Memory B cell (primary cell): Measurements from ENCODE around the gene SLC36A1.
A peak's percentile ranks its signal among the peaks of the same experiment; 100 is the strongest.
"Not testable (repeated sequence)": the region's sequence is repeated elsewhere in the genome, so short reads cannot be mapped to it uniquely, and the experiment has no call there.

Source experiments
- ATAC-seq: fragments of 150-1000 bp; cut with Tn5 transposase; 2 replicates; pipeline ENCODE4 v1.10.0; 2021; ENCODE audit warnings: low read depth, mild to moderate bottlenecking, moderate library complexity
- DNase-seq, 2 donors: peaks; one replicate each; pipeline ENCODE4 v3.0.0; 2022; ENCODE audit warnings: low spot score in 2 of 2
- H3K27ac Mint-ChIP-seq: one replicate; pipeline ENCODE4 v1.8.0; 2022; ENCODE audit warnings: mild to moderate bottlenecking, moderate library complexity, mixed read lengths
- H3K27me3 Mint-ChIP-seq: one replicate; pipeline ENCODE4 v1.8.0; 2022; ENCODE audit warnings: mixed read lengths
- H3K36me3 Mint-ChIP-seq: one replicate; pipeline ENCODE4 v1.8.0; 2022; ENCODE audit warnings: mild to moderate bottlenecking, mixed read lengths
- H3K4me1 Mint-ChIP-seq: one replicate; pipeline ENCODE4 v1.8.0; 2022; ENCODE audit warnings: mixed read lengths
- H3K4me3 Mint-ChIP-seq: one replicate; pipeline ENCODE4 v1.8.0; 2022; ENCODE audit warnings: mild to moderate bottlenecking, moderate library complexity, mixed read lengths
- H3K9me3 Mint-ChIP-seq: one replicate; pipeline ENCODE4 v1.8.0; 2022; ENCODE audit warnings: mixed read lengths

SLC36A1 gene

DNA sequence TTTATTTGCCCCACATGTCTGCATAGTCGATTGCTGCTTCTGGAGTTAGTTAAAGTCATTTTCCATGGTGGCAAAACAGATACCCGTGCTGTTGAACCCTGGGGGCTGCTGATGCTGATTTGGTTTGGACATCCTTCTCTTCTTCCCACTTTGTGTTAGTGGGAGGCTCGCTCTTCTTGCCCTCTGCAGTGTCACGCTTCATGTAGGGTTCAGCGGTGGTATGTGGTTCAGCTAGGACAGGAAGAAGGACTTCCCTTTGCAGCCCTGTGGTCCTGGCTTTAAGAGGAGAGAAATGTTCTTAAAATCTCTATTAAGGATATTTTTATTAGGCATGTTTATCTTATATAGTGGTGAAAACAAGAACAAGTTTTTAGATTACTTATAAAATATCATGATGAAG is 36.2 kb downstream of the SLC36A1 start:
- Mint-ChIP-seq H3K9me3 (no peaks in the 10 kb centered on the region), H3K4me1 (no peaks in the 10 kb centered on the region), H3K36me3 (peaks cover 39% of the 10 kb centered on the region), H3K27ac (peak overlapping the region; percentile 75), H3K4me3 (no peak overlapping the region), H3K27me3 (no peaks in the 10 kb centered on the region)
- DNase-seq: no peak
- ATAC-seq: no peak

GRCh38 chr5:151487544-151487943 is 40.1 kb downstream of the SLC36A1 start:
- DNase-seq (no peak), ATAC-seq (no peak)
- no peaks in the 10 kb centered on the region for H3K9me3 Mint-ChIP-seq
- no peaks in the 10 kb centered on the region for H3K4me1 Mint-ChIP-seq
- no peak overlapping the region for H3K4me3 Mint-ChIP-seq
- no peaks in the 10 kb centered on the region for H3K27me3 Mint-ChIP-seq
- peaks cover 30% of the 10 kb centered on the region for H3K36me3 Mint-ChIP-seq
- H3K27ac Mint-ChIP-seq: no peak overlapping the region

GRCh38 chr5:151490627-151491026 is 43.2 kb downstream of the SLC36A1 start:
- DNase-seq: no peak
- no peaks in the 10 kb centered on the region for H3K9me3 Mint-ChIP-seq
- ATAC-seq: no peak
- H3K36me3 Mint-ChIP-seq: peaks cover 29% of the 10 kb centered on the region
- no peak overlapping the region for H3K27ac Mint-ChIP-seq
- no peak overlapping the region for H3K4me3 Mint-ChIP-seq
- H3K27me3 Mint-ChIP-seq: no peaks in the 10 kb centered on the region
- no peaks in the 10 kb centered on the region for H3K4me1 Mint-ChIP-seq

DNA sequence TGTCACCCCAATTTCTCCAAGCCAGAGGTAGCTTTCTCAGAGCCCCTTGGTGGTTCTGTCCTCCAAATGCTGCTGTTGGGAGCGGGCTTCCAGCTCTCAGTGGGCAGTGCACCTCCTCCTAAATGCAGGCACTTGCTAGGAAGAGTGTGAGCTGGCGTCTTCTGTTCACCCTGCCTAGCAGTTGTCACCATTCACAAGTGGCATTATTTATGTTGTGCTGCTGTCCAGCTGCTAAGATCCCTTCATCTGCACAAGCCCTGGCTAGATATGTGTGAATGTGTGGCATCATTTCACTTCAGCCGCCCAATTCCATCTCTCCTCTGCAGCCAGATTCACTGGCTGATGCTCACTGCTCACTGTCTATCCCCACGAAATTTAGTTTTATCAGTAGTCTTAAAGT is 43.7 kb downstream of the SLC36A1 start:
- DNase-seq (no peak), ATAC-seq (no peak)
- H3K36me3 Mint-ChIP-seq: peaks cover 26% of the 10 kb centered on the region
- H3K4me1 Mint-ChIP-seq: no peaks in the 10 kb centered on the region
- no peaks in the 10 kb centered on the region for H3K27me3 Mint-ChIP-seq
- H3K27ac Mint-ChIP-seq: no peak overlapping the region
- no peaks in the 10 kb centered on the region for H3K9me3 Mint-ChIP-seq
- H3K4me3 Mint-ChIP-seq: no peak overlapping the region

DNA sequence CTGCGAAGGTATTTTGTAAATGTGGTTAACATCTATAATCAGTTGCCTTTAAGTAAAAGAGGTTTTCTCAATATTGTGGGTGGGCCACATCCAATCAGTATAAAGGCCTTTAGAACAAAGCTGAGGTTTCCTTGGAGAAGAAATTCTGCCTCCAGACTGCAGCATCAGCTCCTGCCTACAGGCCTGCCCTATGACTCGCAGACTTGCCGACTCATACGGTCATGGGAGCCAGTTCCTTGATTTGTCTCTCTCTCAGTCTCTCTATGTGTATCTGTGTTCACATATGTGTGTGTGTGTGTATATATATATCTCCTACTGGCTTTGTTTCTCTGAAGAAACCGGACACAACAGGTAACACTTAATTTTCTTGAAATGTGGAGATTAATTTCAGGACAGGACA is 45.3 kb downstream of the SLC36A1 start:
- Mint-ChIP-seq H3K36me3 (peaks cover 23% of the 10 kb centered on the region), H3K4me1 (no peaks in the 10 kb centered on the region), H3K9me3 (no peaks in the 10 kb centered on the region), H3K27me3 (no peaks in the 10 kb centered on the region), H3K4me3 (no peak overlapping the region), H3K27ac (no peak overlapping the region)
- no peak for ATAC-seq
- DNase-seq: no peak

DNA sequence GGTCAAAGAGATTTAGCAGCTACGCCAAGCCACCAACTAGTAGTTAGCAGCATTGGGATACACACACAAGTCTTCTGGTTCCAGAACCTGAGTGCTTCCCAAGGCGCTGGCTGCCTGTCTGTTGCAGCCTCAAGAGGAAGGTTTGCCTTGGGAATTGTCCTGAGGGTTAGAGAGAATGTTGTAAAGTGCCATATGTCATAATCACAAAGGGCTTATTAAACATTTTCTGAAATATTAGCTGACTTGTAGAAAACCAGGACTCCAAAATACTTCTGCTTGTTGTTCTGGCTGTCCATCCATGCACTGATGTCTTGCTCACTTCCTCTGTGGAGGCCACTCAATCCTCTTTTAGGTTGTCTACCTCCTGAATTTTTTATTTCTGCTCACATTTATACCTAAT is 46.3 kb downstream of the SLC36A1 start:
- Mint-ChIP-seq H3K4me1 (peaks cover 3% of the 10 kb centered on the region), H3K9me3 (no peaks in the 10 kb centered on the region), H3K27ac (no peak overlapping the region)

DNA sequence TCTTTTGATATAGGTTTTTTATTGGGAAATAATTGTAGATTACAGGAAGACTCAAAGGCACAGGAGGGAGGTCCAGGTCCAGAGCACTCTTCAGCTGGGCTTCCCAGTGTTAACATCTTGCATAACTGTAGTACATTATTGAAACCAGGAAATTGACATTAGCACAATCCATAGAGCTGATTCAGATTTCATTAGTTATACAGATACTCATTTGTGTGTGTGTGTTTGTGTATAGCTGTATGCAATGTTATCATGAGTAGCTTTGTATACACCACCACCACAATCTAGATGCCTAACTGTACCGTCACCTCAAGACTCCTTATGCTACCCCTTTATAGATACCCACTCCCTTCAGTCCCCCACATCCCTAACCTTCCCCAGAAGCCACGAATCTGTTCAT is 47.9 kb downstream of the SLC36A1 start:
- Mint-ChIP-seq H3K36me3 (peaks cover 16% of the 10 kb centered on the region), H3K27me3 (no peaks in the 10 kb centered on the region), H3K4me3 (no peak overlapping the region), H3K9me3 (no peaks in the 10 kb centered on the region), H3K4me1 (peaks cover 4% of the 10 kb centered on the region), H3K27ac (no peak overlapping the region)
- DNase-seq: no peak
- no peak for ATAC-seq

More for the DNA sequence above, 46.3 kb downstream of the SLC36A1 start:
- Mint-ChIP-seq H3K27me3 (no peaks in the 10 kb centered on the region), H3K36me3 (peaks cover 15% of the 10 kb centered on the region), H3K4me3 (no peak overlapping the region)
- DNase-seq (no peak), ATAC-seq (no peak)

- Mint-ChIP-seq H3K27ac (no peak overlapping the region), H3K9me3 (no peaks in the 10 kb centered on the region), H3K4me1 (peaks cover 8% of the 10 kb centered on the region), H3K27me3 (no peaks in the 10 kb centered on the region), H3K36me3 (peaks cover 19% of the 10 kb centered on the region), H3K4me3 (no peak overlapping the region)
- no peak for ATAC-seq
- no peak for DNase-seq
These were observed 48.7 kb downstream of the SLC36A1 start for GRCh38 chr5:151496041-151496484.

DNA sequence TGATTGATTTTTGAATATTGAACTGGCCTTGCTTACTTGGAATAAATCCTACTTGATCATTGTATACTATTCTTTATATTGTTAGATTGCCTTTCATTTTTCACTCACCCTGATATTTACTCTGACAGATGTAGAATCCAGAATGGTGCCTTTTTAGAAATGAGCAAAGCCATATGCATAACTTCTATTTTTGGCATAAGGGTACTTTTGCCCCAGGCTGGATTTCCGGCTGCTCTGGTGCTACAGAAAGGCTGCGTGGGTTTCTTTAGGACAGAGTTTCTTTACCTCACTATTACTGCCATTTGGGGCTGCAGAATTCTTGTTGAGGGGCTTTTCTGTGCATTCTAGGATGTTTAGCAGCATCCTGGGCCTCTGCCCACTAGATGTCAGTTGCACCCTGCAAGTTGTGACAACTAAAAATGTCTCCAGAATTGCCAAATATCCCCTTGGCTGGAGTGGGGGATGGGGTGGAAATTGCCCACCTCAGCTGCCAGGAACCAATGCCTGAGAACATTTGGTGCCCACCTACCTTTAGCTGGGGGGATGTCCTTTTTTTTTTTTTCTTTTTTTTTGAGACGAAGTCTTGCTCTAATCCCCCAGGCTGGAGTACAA is 50.1 kb downstream of the SLC36A1 start:
- H3K27me3 Mint-ChIP-seq: no peaks in the 10 kb centered on the region
- peaks cover 16% of the 10 kb centered on the region for H3K36me3 Mint-ChIP-seq
- DNase-seq (no peak), ATAC-seq (no peak)
- H3K4me3 Mint-ChIP-seq: no peak overlapping the region
- peaks cover 8% of the 10 kb centered on the region for H3K4me1 Mint-ChIP-seq
- H3K9me3 Mint-ChIP-seq: no peaks in the 10 kb centered on the region
- no peak overlapping the region for H3K27ac Mint-ChIP-seq

- H3K36me3 Mint-ChIP-seq: peaks cover 17% of the 10 kb centered on the region
- no peak overlapping the region for H3K27ac Mint-ChIP-seq
- H3K4me3 Mint-ChIP-seq: no peak overlapping the region
- DNase-seq (no peak), ATAC-seq (no peak)
- H3K27me3 Mint-ChIP-seq: no peaks in the 10 kb centered on the region
- peaks cover 8% of the 10 kb centered on the region for H3K4me1 Mint-ChIP-seq
- no peaks in the 10 kb centered on the region for H3K9me3 Mint-ChIP-seq
These were observed 51.2 kb downstream of the SLC36A1 start for GRCh38 chr5:151498395-151499155.

GRCh38 chr5:151499501-151500035 is 52.2 kb downstream of the SLC36A1 start:
- no peak for DNase-seq
- Mint-ChIP-seq H3K4me1 (peaks cover 8% of the 10 kb centered on the region), H3K36me3 (peaks cover 14% of the 10 kb centered on the region), H3K27ac (no peak overlapping the region), H3K27me3 (no peaks in the 10 kb centered on the region), H3K4me3 (no peak overlapping the region), H3K9me3 (no peaks in the 10 kb centered on the region)
- no peak for ATAC-seq

- Mint-ChIP-seq H3K9me3 (no peaks in the 10 kb centered on the region), H3K27ac (no peak overlapping the region), H3K36me3 (peaks cover 7% of the 10 kb centered on the region), H3K4me3 (no peak overlapping the region), H3K27me3 (no peaks in the 10 kb centered on the region), H3K4me1 (peaks cover 6% of the 10 kb centered on the region)
- no peak for DNase-seq
- ATAC-seq: no peak
These were observed 56.6 kb downstream of the SLC36A1 start for GRCh38 chr5:151504006-151504405.

DNA sequence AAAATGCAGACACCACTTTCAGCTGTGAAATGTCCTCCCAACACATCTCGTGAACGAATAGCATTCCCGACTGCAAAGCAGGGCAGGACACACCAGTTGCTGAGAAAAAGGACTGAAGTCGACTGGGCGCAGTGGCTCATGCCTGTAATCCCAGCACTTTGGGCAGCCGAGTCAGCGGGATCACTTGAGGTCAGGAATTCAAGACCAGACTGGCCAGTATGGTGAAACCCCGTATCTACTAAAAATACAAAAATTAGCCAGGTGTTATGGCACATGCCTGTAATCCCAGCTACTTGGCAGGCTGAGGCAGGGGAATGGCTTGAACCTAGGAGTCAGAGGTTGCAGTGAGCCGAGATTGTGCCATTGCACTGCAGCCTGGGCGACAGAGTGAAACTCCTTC is 60.9 kb downstream of the SLC36A1 start:
- not testable (repeated sequence) for H3K27ac Mint-ChIP-seq, H3K36me3 Mint-ChIP-seq, H3K27me3 Mint-ChIP-seq, ATAC-seq, H3K4me3 Mint-ChIP-seq, H3K4me1 Mint-ChIP-seq, DNase-seq, H3K9me3 Mint-ChIP-seq

DNA sequence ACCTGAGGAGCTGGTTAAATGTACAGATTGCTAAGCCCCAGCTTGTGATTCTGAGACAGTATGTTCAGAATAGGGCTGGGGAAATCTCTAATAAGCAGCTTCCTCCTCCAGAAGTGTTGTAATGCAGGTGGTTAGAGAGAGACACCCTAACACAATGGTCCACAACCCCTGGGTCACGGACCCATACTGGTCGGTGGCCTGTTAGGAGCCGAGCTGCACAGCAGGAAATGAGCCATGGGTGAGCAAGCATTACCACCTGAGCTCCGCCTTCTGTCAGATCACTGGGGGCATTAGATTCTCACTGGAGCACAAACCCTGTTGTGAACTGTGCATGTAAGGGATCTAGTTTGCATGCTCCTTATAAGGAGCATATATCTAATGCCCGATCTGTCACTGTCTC is 61.8 kb downstream of the SLC36A1 start:
- peaks cover 3% of the 10 kb centered on the region for H3K36me3 Mint-ChIP-seq
- no peak for DNase-seq
- H3K27me3 Mint-ChIP-seq: no peaks in the 10 kb centered on the region
- no peaks in the 10 kb centered on the region for H3K9me3 Mint-ChIP-seq
- ATAC-seq: peak; percentile 82
- no peak overlapping the region for H3K27ac Mint-ChIP-seq
- peak overlapping the region; percentile 53 for H3K4me3 Mint-ChIP-seq
- peaks cover 6% of the 10 kb centered on the region for H3K4me1 Mint-ChIP-seq
